H9 (cell line): ENCODE measurements around the gene ZSCAN31. TPM values are rescaled to one million over a fixed set of nuclear protein-coding genes. Genes with fewer than 3 reads are reported as not detected.

ENCODE experiments used
- DNase-seq: peaks from one replicate; pipeline ENCODE4 v3.0.0-alpha.2; 2017
- H2AFZ ChIP-seq: one replicate; pipeline ENCODE4 v1.6.1; 2013; ENCODE audit warnings: mild to moderate bottlenecking, low read length, control low read depth, moderate library complexity
- H2AK5ac ChIP-seq: 2 replicates; pipeline ENCODE4 v1.6.1; 2013; ENCODE audit warnings: low read length, control low read depth, mixed read lengths; ENCODE audit not compliant: insufficient read length
- H2BK120ac ChIP-seq: one replicate; pipeline ENCODE4 v1.6.1; 2013; ENCODE audit warnings: low read depth, mild to moderate bottlenecking, low read length, control low read depth, inconsistent platforms; ENCODE audit not compliant: poor library complexity, severe bottlenecking
- H2BK12ac ChIP-seq: 2 replicates; pipeline ENCODE4 v1.6.1; 2013; ENCODE audit warnings: low read length, control low read depth, mixed read lengths, low read depth; ENCODE audit not compliant: insufficient read length
- H2BK15ac ChIP-seq: 2 replicates; pipeline ENCODE4 v1.6.1; 2013; ENCODE audit warnings: low read depth, low read length, control low read depth
- H2BK20ac ChIP-seq: one replicate; pipeline ENCODE4 v1.6.1; 2013; ENCODE audit warnings: low read depth, mild to moderate bottlenecking, low read length, control low read depth, inconsistent platforms; ENCODE audit not compliant: poor library complexity, severe bottlenecking
- H2BK5ac ChIP-seq: 2 replicates; pipeline ENCODE4 v1.6.1; 2013; ENCODE audit warnings: low read length, control low read depth, mixed read lengths; ENCODE audit not compliant: insufficient read length
- H3K14ac ChIP-seq: 2 replicates; pipeline ENCODE4 v1.6.1; 2013; ENCODE audit warnings: low read length, control low read depth; ENCODE audit not compliant: insufficient read depth
- H3K18ac ChIP-seq: 2 replicates; pipeline ENCODE4 v1.6.1; 2013; ENCODE audit warnings: low read depth, mild to moderate bottlenecking, mixed read lengths, low read length, control low read depth; ENCODE audit not compliant: insufficient read length
- H3K23ac ChIP-seq: 2 replicates; pipeline ENCODE4 v1.6.1; 2013; ENCODE audit warnings: low read length, control low read depth, mixed read lengths, low read depth; ENCODE audit not compliant: insufficient read length
- H3K23me2 ChIP-seq: 2 replicates; pipeline ENCODE4 v1.6.1; 2013; ENCODE audit warnings: low read depth, mild to moderate bottlenecking, mixed read lengths, low read length, control low read depth; ENCODE audit not compliant: insufficient read length, poor library complexity, severe bottlenecking
- H3K27ac ChIP-seq: 2 replicates; pipeline ENCODE4 v1.5.1; 2013; ENCODE audit warnings: low read length, control low read depth, mixed read lengths, low read depth; ENCODE audit not compliant: insufficient read length
- H3K27me3 ChIP-seq: 2 replicates; pipeline ENCODE4 v1.6.1; 2013; ENCODE audit warnings: low read length, control low read depth, inconsistent platforms; ENCODE audit not compliant: insufficient read depth
- H3K4ac ChIP-seq: 2 replicates; pipeline ENCODE4 v1.6.1; 2013; ENCODE audit warnings: low read depth, mild to moderate bottlenecking, control low read depth, inconsistent platforms, low read length, moderate library complexity
- H3K4me1 ChIP-seq: 2 replicates; pipeline ENCODE4 v1.6.1; 2013; ENCODE audit warnings: low read length, control low read depth, inconsistent platforms; ENCODE audit not compliant: insufficient read depth
- H3K4me2 ChIP-seq: 2 replicates; pipeline ENCODE4 v1.6.1; 2013; ENCODE audit warnings: low read length, control low read depth, mixed read lengths; ENCODE audit not compliant: insufficient read length, insufficient read depth
- H3K56ac ChIP-seq: 2 replicates; pipeline ENCODE4 v1.6.1; 2013; ENCODE audit warnings: low read depth, mild to moderate bottlenecking, mixed read lengths, low read length, control low read depth; ENCODE audit not compliant: insufficient read length
- H3K79me1 ChIP-seq: 2 replicates; pipeline ENCODE4 v1.6.1; 2013; ENCODE audit warnings: low read depth, mild to moderate bottlenecking, moderate library complexity, low read length, control low read depth, inconsistent platforms; ENCODE audit not compliant: insufficient read depth, poor library complexity, severe bottlenecking
- H3K79me2 ChIP-seq: 2 replicates; pipeline ENCODE4 v1.6.1; 2013; ENCODE audit warnings: low read length, control low read depth, inconsistent platforms; ENCODE audit not compliant: insufficient read depth
- H3K9ac ChIP-seq: 2 replicates; pipeline ENCODE4 v1.6.1; 2013; ENCODE audit warnings: low read length, control low read depth, mixed read lengths; ENCODE audit not compliant: insufficient read length; ENCODE audit errors: extremely low read depth
- H3K9me3 ChIP-seq: one replicate; pipeline ENCODE4 v1.6.1; 2013; ENCODE audit warnings: low read depth, low read length, inconsistent platforms; ENCODE audit not compliant: control insufficient read depth
- H3T11ph ChIP-seq: one replicate; pipeline ENCODE4 v1.6.1; 2013; ENCODE audit warnings: mild to moderate bottlenecking, low read length, control low read depth, inconsistent platforms
- H4K20me1 ChIP-seq: one replicate; pipeline ENCODE4 v1.6.1; 2013; ENCODE audit not compliant: control insufficient read depth, insufficient read length, insufficient read depth
- H4K5ac ChIP-seq: 2 replicates; pipeline ENCODE4 v1.6.1; 2013; ENCODE audit warnings: low read depth, mild to moderate bottlenecking, mixed read lengths, low read length, control low read depth; ENCODE audit not compliant: insufficient read length
- H4K8ac ChIP-seq: replicated peaks from 2 replicates; pipeline ENCODE4 v1.6.1; 2013; ENCODE audit warnings: low read length, control low read depth, mixed read lengths, low read depth; ENCODE audit not compliant: insufficient read length
- H4K91ac ChIP-seq: 2 replicates; pipeline ENCODE4 v1.6.1; 2013; ENCODE audit warnings: low read depth, mild to moderate bottlenecking, moderate library complexity, mixed read lengths, low read length, control low read depth; ENCODE audit not compliant: insufficient read length
- H3K27ac Mint-ChIP-seq, 3 experiments: 2 replicates in 2 of 3; 3 replicates in 1 of 3; pipeline ENCODE4 v1.8.0; 2020 to 2021; ENCODE audit warnings: mixed read lengths in 3 of 3, mild to moderate bottlenecking in 1 of 3, moderate library complexity in 1 of 3
- H3K27me3 Mint-ChIP-seq: 2 replicates; pipeline ENCODE4 v1.8.0; 2021; ENCODE audit warnings: low read depth, mild to moderate bottlenecking, moderate library complexity, mixed read lengths
- H3K36me3 Mint-ChIP-seq, 3 experiments: 2 replicates in 2 of 3; 3 replicates in 1 of 3; pipeline ENCODE4 v1.8.0; 2020 to 2021; ENCODE audit warnings: low read depth in 3 of 3, mixed read lengths in 3 of 3; ENCODE audit not compliant: insufficient read depth in 1 of 3
- H3K4me1 Mint-ChIP-seq, 2 experiments: 2 replicates each; pipeline ENCODE4 v1.8.0; 2020; ENCODE audit warnings: mixed read lengths in 2 of 2
- H3K4me3 Mint-ChIP-seq, 2 experiments: 2 replicates in 1 of 2; 3 replicates in 1 of 2; pipeline ENCODE4 v1.8.0; 2020 to 2021; ENCODE audit warnings: mild to moderate bottlenecking in 2 of 2, mixed read lengths in 2 of 2, moderate library complexity in 1 of 2
- H3K9me3 Mint-ChIP-seq, 2 experiments: 2 replicates in 1 of 2; 3 replicates in 1 of 2; pipeline ENCODE4 v1.8.0; 2020; ENCODE audit warnings: mild to moderate bottlenecking in 2 of 2, mixed read lengths in 2 of 2, moderate library complexity in 1 of 2
- CTCF ChIP-seq: fragments of 200-600 bp; sonication (generic); conservative IDR thresholded peaks from 3 replicates; pipeline ENCODE4 v1.8.0; 2021; ENCODE audit warnings: antibody characterized with exemption, mild to moderate bottlenecking
- WGBS: extraction: QIAGEN DNeasy Blood & Tissue Kit; methylation state at CpG from one replicate; pipeline ENCODE4 v1.1.7; 2013; ENCODE audit warnings: missing lambda C conversion rate, low lambda C conversion rate, mixed read lengths; ENCODE audit not compliant: insufficient read length; ENCODE audit errors: extremely low coverage; 5-methylcytosine and 5-hydroxymethylcytosine counted together
- total RNA-seq: library from RNA; stranded (reverse); gene quantifications from 2 replicates; pipeline ENCODE4 v1.2.1, GENCODE V29; 2021

Gene ZSCAN31
- total RNA-seq, 1 experiment from 2014 or later: 7.1 TPM

GRCh38 chr6:28371280-28371679, 35.3 kb upstream of the ZSCAN31 start:
- Histone ChIP-seq H3T11ph (no peak overlapping the region), H4K8ac (no peak overlapping the region), H3K4me1 (no peaks in the 10 kb centered on the region), H4K5ac (no peak overlapping the region), H3K18ac (no peak overlapping the region), H4K20me1 (no peaks in the 10 kb centered on the region), H3K27me3 (no peaks in the 10 kb centered on the region), H2AK5ac (no peak overlapping the region), H3K79me1 (no peaks in the 10 kb centered on the region), H3K4me2 (no peak overlapping the region), H3K23ac (no peak overlapping the region), H2BK120ac (no peak overlapping the region), H2BK5ac (no peak overlapping the region), H3K9ac (no peak overlapping the region), H2BK20ac (no peak overlapping the region), H3K9me3 (no peaks in the 10 kb centered on the region), H3K23me2 (no peaks in the 10 kb centered on the region), H4K91ac (no peak overlapping the region), H3K56ac (no peak overlapping the region), H2AFZ (no peak overlapping the region), H2BK15ac (no peak overlapping the region), H3K14ac (no peak overlapping the region), H2BK12ac (no peak overlapping the region), H3K27ac (no peak overlapping the region), H3K4ac (no peak overlapping the region), H3K79me2 (no peaks in the 10 kb centered on the region)
- no peaks in the 10 kb centered on the region for H3K27me3 Mint-ChIP-seq
- peaks cover 4 to 11% (median 5%) of the 10 kb centered on the region in 3 experiments; a peak in 6 of 7 replicates for H3K36me3 Mint-ChIP-seq
- no peak overlapping the region for H3K4me3 Mint-ChIP-seq
- no peak for TF ChIP-seq CTCF
- H3K27ac Mint-ChIP-seq: no peak overlapping the region
- no CpG with 5 or more reads among the region's 1 CpG for WGBS
- no peaks in the 10 kb centered on the region for H3K9me3 Mint-ChIP-seq
- no peak for DNase-seq
- H3K4me1 Mint-ChIP-seq: no peaks in the 10 kb centered on the region
